Tibial nerve (tissue), 4 donors: Measurements from ENCODE around the gene SLC39A9. TPM values are rescaled to one million over a fixed set of nuclear protein-coding genes. Genes with fewer than 3 reads are reported as not detected.

ENCODE experiments used
- DNase-seq, 2 donors: peaks; one replicate each; pipeline ENCODE4 v3.0.0-alpha.2; 2019; ENCODE audit warnings: low spot score in 2 of 2
- H3K27ac ChIP-seq, 4 donors: fragments of 200-600 bp; sonication (generic) in 3 of 4; one replicate each; pipeline ENCODE4 v1.5.1; 2017 to 2019; ENCODE audit warnings: mild to moderate bottlenecking in 1 of 4
- H3K27me3 ChIP-seq, 2 donors: fragments of 200-600 bp; sonication (generic) in 1 of 2; one replicate each; pipeline versions ENCODE4 v1.5.1 to v1.6.0; 2017 to 2019
- H3K36me3 ChIP-seq, 3 donors: fragments of 200-600 bp; sonication (generic); one replicate each; pipeline ENCODE4 v1.5.1; 2018 to 2019
- H3K4me1 ChIP-seq, 4 donors: fragments of 200-600 bp; sonication (generic) in 3 of 4; one replicate each; pipeline ENCODE4 v1.5.1; 2017 to 2019
- H3K4me3 ChIP-seq, 4 donors: fragments of 200-600 bp; sonication (generic) in 3 of 4; one replicate each; pipeline ENCODE4 v1.5.1; 2017 to 2019; ENCODE audit warnings: mild to moderate bottlenecking in 1 of 4, moderate library complexity in 1 of 4
- H3K9me3 ChIP-seq, 4 donors: fragments of 200-600 bp; sonication (generic) in 3 of 4; one replicate each; pipeline ENCODE4 v1.5.1; 2017 to 2019
- CTCF ChIP-seq, 5 experiments: fragments of 200-600 bp in 3 of 5; fragments of 450-650 bp in 2 of 5; sonication (generic) in 3 of 5; IDR thresholded peaks; one replicate each; pipeline ENCODE4 v1.5.1; 2016 to 2019; ENCODE audit warnings: antibody characterized with exemption in 5 of 5, mild to moderate bottlenecking in 3 of 5, moderate library complexity in 2 of 5
- EP300 ChIP-seq, 2 donors: sonication (generic); formaldehyde crosslinking; IDR thresholded peaks; one replicate each; pipeline ENCODE4 v1.6.1; 2017; ENCODE audit warnings: antibody characterized with exemption in 2 of 2, mild to moderate bottlenecking in 1 of 2
- POLR2A ChIP-seq, 2 donors: fragments of 450-650 bp; IDR thresholded peaks; one replicate each; pipeline ENCODE4 v1.6.1; 2017; ENCODE audit warnings: antibody characterized with exemption in 2 of 2, mild to moderate bottlenecking in 2 of 2, moderate library complexity in 2 of 2
- WGBS, 2 donors: methylation state at CpG; one replicate each; pipeline ENCODE4 v1.1.5; 2018; 5-methylcytosine and 5-hydroxymethylcytosine counted together
- total RNA-seq, 4 donors: library from RNA; depleted of rRNA; stranded (reverse); fragments of >200 nt; gene quantifications; one replicate each; pipeline ENCODE4 v1.1.0, GENCODE V29; 2016

Gene SLC39A9
- total RNA-seq, 4 donors from 2014 or later, result 52.2 to 68.4 (median 64.4) TPM

DNA sequence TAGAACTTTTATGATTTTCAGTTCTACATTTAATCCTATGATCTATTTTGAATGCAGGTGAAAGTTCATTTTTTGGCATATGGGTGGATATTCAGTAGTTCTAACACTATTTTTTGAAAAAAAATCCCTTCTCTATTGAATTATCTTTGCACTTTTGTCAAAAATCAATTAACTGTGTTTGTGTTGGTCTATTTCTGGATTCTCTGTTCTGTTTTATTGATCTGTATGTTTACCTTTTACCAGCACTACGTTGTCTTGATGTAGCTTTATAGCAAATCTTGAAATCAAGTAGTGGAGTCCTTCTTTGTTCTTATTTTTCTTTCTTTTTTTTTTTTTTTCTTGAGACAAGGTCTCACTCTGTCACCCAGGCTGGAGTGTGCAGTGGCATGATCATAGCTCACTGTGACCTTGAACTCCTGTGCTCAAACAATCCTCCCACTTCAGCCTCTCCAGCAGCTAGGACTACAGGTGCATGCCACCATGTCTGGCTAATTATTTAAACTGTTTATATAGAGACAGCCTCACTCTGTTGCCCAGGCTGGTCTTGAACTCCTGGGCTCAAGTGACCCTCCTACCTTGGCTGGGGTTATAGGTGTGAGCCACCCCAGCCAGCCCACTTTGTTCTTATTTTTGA lies 31.9 kb downstream of the SLC39A9 start:
- Histone ChIP-seq H3K4me3 (no peak overlapping the region), H3K27me3 (no peaks in the 10 kb centered on the region), H3K27ac (no peak overlapping the region), H3K4me1 (no peaks in the 10 kb centered on the region), H3K9me3 (peaks cover 0 to 9% (median 0%) of the 10 kb centered on the region in 4 donors), H3K36me3 (peaks cover 0 to 42% (median 0%) of the 10 kb centered on the region in 3 donors)
- 96% methylated on average over 1 of the region's 1 CpG for WGBS, 2 donors
- TF ChIP-seq POLR2A (IDR thresholded peaks at IDR 0.05) (no peak), EP300 (IDR thresholded peaks at IDR 0.05) (no peak), CTCF (IDR thresholded peaks at IDR 0.05) (no peak)
- DNase-seq, result no peak

GRCh38 chr14:69432364-69432763 lies 33.9 kb downstream of the SLC39A9 start:
- Histone ChIP-seq H3K36me3 (peaks cover 0 to 26% (median 0%) of the 10 kb centered on the region in 3 donors), H3K27ac (no peak overlapping the region), H3K27me3 (no peaks in the 10 kb centered on the region), H3K4me3 (no peak overlapping the region), H3K9me3 (peaks cover 0 to 9% (median 0%) of the 10 kb centered on the region in 4 donors), H3K4me1 (no peaks in the 10 kb centered on the region)
- no peak for TF ChIP-seq EP300 (IDR thresholded peaks at IDR 0.05)
- DNase-seq, result no peak
- WGBS, 2 donors, result 92 to 94% methylated on average over 2 of the region's 2 CpGs

DNA sequence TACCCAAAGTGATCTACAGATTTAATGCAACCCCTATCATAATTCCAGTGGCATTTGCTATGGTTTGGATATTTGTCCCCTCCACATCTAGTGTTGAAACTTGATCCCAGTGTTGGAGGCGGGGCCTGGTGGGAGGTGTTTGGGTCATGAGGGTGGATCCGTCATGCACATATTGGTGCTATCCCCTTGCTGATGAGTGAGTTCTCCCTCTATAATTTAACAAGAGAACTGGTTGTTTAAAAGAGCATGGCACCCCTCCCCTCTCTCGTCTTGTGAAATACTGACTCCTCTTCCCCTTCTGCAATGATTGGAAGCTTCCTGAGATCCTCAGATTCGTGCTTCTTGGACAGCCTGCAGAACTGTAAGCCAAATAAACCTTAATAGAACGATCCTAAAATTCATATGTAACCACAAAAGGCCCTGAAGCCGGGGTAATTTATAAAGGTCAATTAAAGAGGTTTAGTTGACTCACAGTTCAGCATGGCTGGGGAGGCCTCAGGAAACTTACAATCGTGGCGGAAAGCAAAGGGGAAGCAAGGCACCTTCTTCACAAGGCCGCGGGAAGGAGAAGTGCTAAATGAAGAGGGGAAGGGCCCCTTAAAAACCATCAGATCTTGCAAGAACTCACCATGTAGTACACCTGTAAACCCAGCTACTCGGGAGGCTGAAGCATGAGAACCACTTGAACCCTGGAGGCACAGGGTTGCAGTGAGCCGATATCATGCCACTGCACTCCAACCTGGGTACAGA lies 41.2 kb downstream of the SLC39A9 start:
- H3K9me3 ChIP-seq, result no peaks in the 10 kb centered on the region
- no peak overlapping the region for H3K4me3 ChIP-seq
- no peaks in the 10 kb centered on the region for H3K27me3 ChIP-seq
- no peaks in the 10 kb centered on the region for H3K4me1 ChIP-seq
- WGBS, 2 donors, result 87 to 90% methylated on average over 12 of the region's 12 CpGs
- H3K36me3 ChIP-seq, result peaks cover 0 to 19% (median 0%) of the 10 kb centered on the region in 3 donors
- TF ChIP-seq CTCF (IDR thresholded peaks at IDR 0.05), result no peak
- TF ChIP-seq POLR2A (IDR thresholded peaks at IDR 0.05), result no peak
- TF ChIP-seq EP300 (IDR thresholded peaks at IDR 0.05), result no peak
- no peak for DNase-seq
- H3K27ac ChIP-seq, result no peak overlapping the region

- no peaks in the 10 kb centered on the region for H3K27me3 ChIP-seq
- 75 to 76% methylated on average over 5 of the region's 5 CpGs for WGBS, 2 donors
- H3K4me3 ChIP-seq, result no peak overlapping the region
- no peak overlapping the region for H3K27ac ChIP-seq
- H3K4me1 ChIP-seq, result no peaks in the 10 kb centered on the region
- H3K9me3 ChIP-seq, result no peaks in the 10 kb centered on the region
- H3K36me3 ChIP-seq, result peaks cover 0 to 20% (median 0%) of the 10 kb centered on the region in 3 donors
- no peak for DNase-seq
- TF ChIP-seq POLR2A (IDR thresholded peaks at IDR 0.05) (no peak), EP300 (IDR thresholded peaks at IDR 0.05) (no peak), CTCF (IDR thresholded peaks at IDR 0.05) (no peak)
Observed at GRCh38 chr14:69441948-69442347, 43.5 kb downstream of the SLC39A9 start.

- Histone ChIP-seq H3K27ac (no peak overlapping the region), H3K9me3 (no peaks in the 10 kb centered on the region), H3K4me1 (no peaks in the 10 kb centered on the region), H3K27me3 (no peaks in the 10 kb centered on the region), H3K4me3 (no peak overlapping the region), H3K36me3 (peaks cover 0 to 20% (median 0%) of the 10 kb centered on the region in 3 donors)
- WGBS, 2 donors, result 98 to 99% methylated on average over 5 of the region's 5 CpGs
- TF ChIP-seq CTCF (IDR thresholded peaks at IDR 0.05) (no peak), EP300 (IDR thresholded peaks at IDR 0.05) (no peak), POLR2A (IDR thresholded peaks at IDR 0.05) (no peak)
- no peak for DNase-seq
Observed at GRCh38 chr14:69443296-69443805, 44.9 kb downstream of the SLC39A9 start.
